Liver (tissue), 9 donors: Measurements from ENCODE around the gene SPOUT1. TPM values are rescaled to one million over a fixed set of nuclear protein-coding genes. Genes with fewer than 3 reads are reported as not detected.

Experiments
- DNase-seq: peaks from one replicate; pipeline ENCODE4 v3.0.0-alpha.2; 2017; ENCODE audit warnings: low spot score
- H3K27ac ChIP-seq, 2 donors: one replicate each; pipeline ENCODE4 v1.7.0; 2013; ENCODE audit warnings: inconsistent platforms in 2 of 2, low read length in 2 of 2, control low read depth in 1 of 2, low read depth in 1 of 2, mild to moderate bottlenecking in 1 of 2
- H3K27me3 ChIP-seq, 4 donors: one replicate each; pipeline versions ENCODE4 v1.6.1 to v1.7.0; 2013; ENCODE audit warnings: low read length in 3 of 4, inconsistent platforms in 1 of 4, mild to moderate bottlenecking in 1 of 4, moderate library complexity in 1 of 4; ENCODE audit not compliant: control insufficient read depth in 4 of 4, insufficient read depth in 4 of 4
- H3K36me3 ChIP-seq, 4 donors: one replicate each; pipeline versions ENCODE4 v1.6.1 to v1.7.0; 2013; ENCODE audit warnings: low read length in 3 of 4, mild to moderate bottlenecking in 3 of 4, low read depth in 1 of 4, moderate library complexity in 1 of 4; ENCODE audit not compliant: control insufficient read depth in 4 of 4, insufficient read depth in 3 of 4
- H3K4me1 ChIP-seq, 4 donors: one replicate each; pipeline versions ENCODE4 v1.6.1 to v1.7.0; 2013; ENCODE audit warnings: low read length in 3 of 4, mild to moderate bottlenecking in 3 of 4, moderate library complexity in 1 of 4; ENCODE audit not compliant: control insufficient read depth in 4 of 4, insufficient read depth in 4 of 4
- H3K4me3 ChIP-seq, 3 donors: one replicate each; pipeline versions ENCODE4 v1.6.1 to v1.7.0; 2013; ENCODE audit warnings: low read length in 3 of 3, control low read depth in 1 of 3, low read depth in 1 of 3, mild to moderate bottlenecking in 1 of 3
- H3K9ac ChIP-seq, 2 donors: one replicate each; pipeline ENCODE4 v1.7.0; 2013; ENCODE audit warnings: low read length in 2 of 2, mild to moderate bottlenecking in 2 of 2, moderate library complexity in 2 of 2, control low read depth in 1 of 2, low read depth in 1 of 2
- H3K9me3 ChIP-seq, 4 donors: one replicate each; pipeline versions ENCODE4 v1.6.1 to v1.7.0; 2013; ENCODE audit warnings: low read length in 3 of 4; ENCODE audit not compliant: control insufficient read depth in 4 of 4
- CTCF ChIP-seq: fragments of 150-350 bp; IDR thresholded peaks from 2 replicates; pipeline ENCODE4 v1.5.1; 2017; ENCODE audit warnings: improper control_type of control experiment, low read depth, low read length; ENCODE audit not compliant: missing input control
- EGR1 ChIP-seq, 2 donors: IDR thresholded peaks; 2 replicates each; pipeline ENCODE4 v1.6.1; 2016 to 2018; ENCODE audit warnings: antibody characterized with exemption in 2 of 2, low read depth in 2 of 2
- FOXA1 ChIP-seq: IDR thresholded peaks from 2 replicates; pipeline ENCODE4 v1.6.1; 2016; ENCODE audit warnings: antibody characterized with exemption
- FOXA2 ChIP-seq: IDR thresholded peaks from 2 replicates; pipeline ENCODE4 v1.6.1; 2016; ENCODE audit warnings: antibody characterized with exemption
- GABPA ChIP-seq, 2 donors: IDR thresholded peaks in 1 of 2; conservative IDR thresholded peaks in 1 of 2; 2 replicates each; pipeline ENCODE4 v1.6.1; 2016; ENCODE audit warnings: antibody characterized with exemption in 2 of 2, mild to moderate bottlenecking in 1 of 2, moderate library complexity in 1 of 2
- HNF4A ChIP-seq, 2 donors: conservative IDR thresholded peaks; 2 replicates each; pipeline ENCODE4 v1.6.1; 2016; ENCODE audit warnings: antibody characterized with exemption in 2 of 2, mild to moderate bottlenecking in 2 of 2
- HNF4G ChIP-seq: IDR thresholded peaks from 2 replicates; pipeline ENCODE4 v1.6.1; 2016; ENCODE audit warnings: antibody characterized with exemption
- NR2F2 ChIP-seq: IDR thresholded peaks from 2 replicates; pipeline ENCODE4 v1.6.1; 2016; ENCODE audit warnings: antibody characterized with exemption
- REST ChIP-seq: IDR thresholded peaks from 2 replicates; pipeline ENCODE4 v1.6.1; 2016; ENCODE audit warnings: antibody characterized with exemption, mild to moderate bottlenecking
- SP1 ChIP-seq: IDR thresholded peaks from 2 replicates; pipeline ENCODE4 v1.6.1; 2018; ENCODE audit warnings: antibody characterized with exemption, mild to moderate bottlenecking
- ZBTB33 ChIP-seq: IDR thresholded peaks from 2 replicates; pipeline ENCODE4 v1.6.1; 2016; ENCODE audit warnings: antibody characterized with exemption
- WGBS: extraction: QIAGEN DNeasy Blood & Tissue Kit; methylation state at CpG from one replicate; pipeline ENCODE4 v1.1.7; 2013; 5-methylcytosine and 5-hydroxymethylcytosine counted together
- polyA plus RNA-seq, 2 donors: library from polyadenylated mRNA; stranded (reverse) in 1 of 2; unstranded in 1 of 2; fragments of 200-250 nt in 1 of 2; fragments of >200 nt in 1 of 2; fragmentation: Nextera tagmentation in 1 of 2; extraction: Ambion mirVana in 1 of 2; gene quantifications; one replicate each; pipeline versions ENCODE4 v1.2.1 to v1.2.3, GENCODE V29; 2013 to 2015
- total RNA-seq, 2 donors: library from RNA; depleted of rRNA; stranded (reverse); fragments of >200 nt; gene quantifications; one replicate each; pipeline ENCODE4 v1.2.3, GENCODE V29; 2014
- TF ChIP-seq, protein P1 (sequence below): IDR thresholded peaks from 2 replicates; pipeline ENCODE4 v1.6.1; 2016; ENCODE audit warnings: antibody characterized with exemption
- TF ChIP-seq, protein P2 (sequence below): IDR thresholded peaks from 2 replicates; pipeline ENCODE4 v1.6.1; 2016; ENCODE audit warnings: antibody characterized with exemption
- donor health status: healthy.
- donor health status: healthy.
- donor health status: healthy.
- donor health status: healthy.
- donor health status: healthy.

The SPOUT1 gene
- total and polyA plus RNA-seq, 4 donors, result 9.0 to 30.1 (median 14.5) TPM

DNA sequence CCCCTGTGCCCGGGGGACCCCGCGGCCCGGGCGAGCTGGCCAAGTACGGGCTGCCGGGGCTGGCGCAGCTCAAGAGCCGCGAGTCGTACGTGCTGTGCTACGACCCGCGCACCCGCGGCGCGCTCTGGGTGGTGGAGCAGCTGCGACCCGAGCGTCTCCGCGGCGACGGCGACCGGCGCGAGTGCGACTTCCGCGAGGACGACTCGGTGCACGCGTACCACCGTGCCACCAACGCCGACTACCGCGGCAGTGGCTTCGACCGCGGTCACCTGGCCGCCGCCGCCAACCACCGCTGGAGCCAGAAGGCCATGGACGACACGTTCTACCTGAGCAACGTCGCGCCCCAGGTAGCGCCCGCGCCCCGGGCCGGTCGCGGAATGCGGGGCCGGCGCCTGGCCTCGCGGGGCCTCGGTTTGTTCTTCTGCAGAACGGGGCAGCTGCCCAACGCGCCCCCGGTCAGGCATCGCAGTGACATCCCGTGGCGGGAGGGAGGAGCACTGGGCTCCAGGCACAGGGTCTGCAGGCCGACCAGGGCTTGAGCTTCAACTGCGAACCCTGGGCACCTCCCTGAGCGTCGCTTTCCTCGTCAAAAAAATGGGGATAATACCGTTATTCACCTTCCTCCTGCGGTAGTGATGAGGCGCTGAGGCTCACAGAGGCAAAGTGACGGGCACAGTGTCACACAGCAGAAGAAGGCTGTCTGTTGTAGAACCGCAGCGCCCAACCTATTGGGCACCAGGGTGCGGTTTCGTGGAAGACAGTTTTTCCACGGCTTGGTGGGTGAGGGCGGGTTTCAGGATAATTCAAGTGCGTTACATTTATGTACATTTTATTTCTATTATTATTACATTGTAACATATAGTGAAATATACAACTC lies 10.5 kb downstream of the SPOUT1 start:
- H3K36me3 ChIP-seq, result peaks cover 0 to 17% (median 7%) of the 10 kb centered on the region in 4 donors
- no peak for TF ChIP-seq GABPA (IDR thresholded peaks at IDR 0.05 in 1 of 2, conservative IDR thresholded peaks at IDR 0.05 in 1 of 2)
- TF ChIP-seq FOXA2, result no peak
- TF ChIP-seq NR2F2, result no peak
- no peak for TF ChIP-seq REST
- TF ChIP-seq, protein P1, sequence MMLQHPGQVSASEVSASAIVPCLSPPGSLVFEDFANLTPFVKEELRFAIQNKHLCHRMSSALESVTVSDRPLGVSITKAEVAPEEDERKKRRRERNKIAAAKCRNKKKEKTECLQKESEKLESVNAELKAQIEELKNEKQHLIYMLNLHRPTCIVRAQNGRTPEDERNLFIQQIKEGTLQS, result no peak
- no peak for TF ChIP-seq CTCF
- no peak for TF ChIP-seq SP1
- DNase-seq, result no peak
- 8% methylated on average over 90 of the region's 90 CpGs for WGBS
- H3K27me3 ChIP-seq, result no peaks in the 10 kb centered on the region
- no peak overlapping the region for H3K9ac ChIP-seq
- peak overlapping the region; percentile 27 to 86 (median 46) for H3K4me3 ChIP-seq
- no peaks in the 10 kb centered on the region for H3K9me3 ChIP-seq
- peak overlapping the region in 1 of 2 donors; percentile 21 for H3K27ac ChIP-seq
- peaks cover 15 to 32% (median 23%) of the 10 kb centered on the region in 4 donors for H3K4me1 ChIP-seq

- WGBS, result under 1% methylated on average over 70 of the region's 70 CpGs
- peaks cover 0 to 17% (median 6%) of the 10 kb centered on the region in 4 donors for H3K36me3 ChIP-seq
- H3K4me3 ChIP-seq, result peak within 1 kb of the TSS; percentile 37 to 86 (median 61)
- DNase-seq, result peak; percentile 99
- peak within 1 kb of the TSS; percentile 59 to 69 for H3K27ac ChIP-seq
- peaks cover 9 to 24% (median 16%) of the 10 kb centered on the region in 4 donors for H3K4me1 ChIP-seq
- H3K9ac ChIP-seq, result peak within 1 kb of the TSS in 1 of 2 donors; percentile 56
- H3K27me3 ChIP-seq, result no peaks in the 10 kb centered on the region
- no peaks in the 10 kb centered on the region for H3K9me3 ChIP-seq
- no peak for TF ChIP-seq FOXA1
- TF ChIP-seq, protein P2, sequence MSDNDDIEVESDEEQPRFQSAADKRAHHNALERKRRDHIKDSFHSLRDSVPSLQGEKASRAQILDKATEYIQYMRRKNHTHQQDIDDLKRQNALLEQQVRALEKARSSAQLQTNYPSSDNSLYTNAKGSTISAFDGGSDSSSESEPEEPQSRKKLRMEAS, result no peak
- TF ChIP-seq SP1, result peak; percentile 67
- TF ChIP-seq REST, result peak; percentile 65
- peak; percentile 99 for TF ChIP-seq CTCF
- peak in 1 of 2 donors; percentile 14 for TF ChIP-seq EGR1 (IDR thresholded peaks at IDR 0.05; ENCODE audit: low read depth in 2 of 2)
- peak in 1 of 2 donors; percentile 10 for TF ChIP-seq HNF4A (conservative IDR thresholded peaks at IDR 0.05)
- TF ChIP-seq ZBTB33, result no peak
- no peak for TF ChIP-seq FOXA2
- TF ChIP-seq HNF4G, result no peak
- TF ChIP-seq GABPA (IDR thresholded peaks at IDR 0.05 in 1 of 2, conservative IDR thresholded peaks at IDR 0.05 in 1 of 2), result peak in 1 of 2 donors; percentile 46
These were observed 11.3 kb downstream of the SPOUT1 start, which contains the start of gene ENDOG for GRCh38 chr9:128818099-128818838. TSS of gene ENDOG (plus strand) at chr9:128818500. CDS start at chr9:128818685, 185 bp downstream.
